Left renal cortex interstitium (tissue), 4 donors: ENCODE results near the gene NDRG3. TPM values are rescaled to one million over a fixed set of nuclear protein-coding genes. Genes with fewer than 3 reads are reported as not detected.

Experiments used
- DNase-seq, 4 donors: peaks; one replicate each; pipeline ENCODE4 v3.0.0-alpha.2; 2013; ENCODE audit warnings: low read depth in 4 of 4, low spot score in 2 of 4, missing footprints in 1 of 4
- polyA plus RNA-seq, 4 donors: library from polyadenylated mRNA; unstranded; fragments of 120-200 nt; gene quantifications; one replicate each; pipeline ENCODE4 v1.2.1, GENCODE V29; 2013; ENCODE audit not compliant: insufficient read length in 4 of 4

Gene NDRG3
- 10 to 100 TPM; 30.1 to 34.5 (median 32.8) TPM for polyA plus RNA-seq

DNA sequence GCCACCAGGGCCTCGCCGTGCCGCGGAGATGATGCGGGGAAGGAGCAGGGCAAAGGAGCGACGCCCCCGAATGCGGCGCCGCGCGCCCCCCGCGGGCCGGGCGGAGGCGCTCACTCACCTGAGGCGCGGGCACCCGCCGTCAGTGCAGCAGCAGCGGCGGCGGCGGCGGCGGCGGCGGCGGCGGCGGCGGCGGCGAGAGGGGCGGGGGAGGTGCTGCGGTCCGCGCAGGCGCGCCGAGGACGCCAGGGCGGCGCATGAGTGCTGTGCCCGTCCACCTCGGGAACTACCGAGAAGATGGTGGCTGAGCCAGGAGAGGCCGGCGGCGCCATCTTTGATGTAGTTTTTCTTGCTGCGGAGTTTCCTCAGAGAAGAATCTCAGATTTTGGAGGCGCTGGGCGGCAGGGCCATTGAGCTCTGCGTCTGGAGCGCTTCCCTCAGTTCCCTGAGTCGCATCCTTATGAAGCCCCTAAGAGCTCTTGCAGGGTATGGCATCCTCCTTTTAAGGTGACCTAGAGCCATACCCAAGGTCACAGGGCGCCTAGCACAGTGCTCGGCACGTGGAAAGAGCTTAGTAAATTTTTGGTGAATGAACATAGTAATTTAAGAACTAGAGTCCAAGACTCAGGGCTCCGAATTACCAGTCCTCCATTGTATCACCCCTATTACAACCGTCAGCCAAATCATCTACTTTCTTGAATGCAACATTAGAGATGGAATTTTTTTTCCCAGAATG, at the start of gene NDRG3:
Gene NDRG3 (minus strand): TSS at position 164 of the 733 bp plus-strand sequence. CDS start 24,355 bp downstream, outside the sequence.
- peak in 3 of 4 donors; percentile 79 to 88 (median 87) for DNase-seq

DNA sequence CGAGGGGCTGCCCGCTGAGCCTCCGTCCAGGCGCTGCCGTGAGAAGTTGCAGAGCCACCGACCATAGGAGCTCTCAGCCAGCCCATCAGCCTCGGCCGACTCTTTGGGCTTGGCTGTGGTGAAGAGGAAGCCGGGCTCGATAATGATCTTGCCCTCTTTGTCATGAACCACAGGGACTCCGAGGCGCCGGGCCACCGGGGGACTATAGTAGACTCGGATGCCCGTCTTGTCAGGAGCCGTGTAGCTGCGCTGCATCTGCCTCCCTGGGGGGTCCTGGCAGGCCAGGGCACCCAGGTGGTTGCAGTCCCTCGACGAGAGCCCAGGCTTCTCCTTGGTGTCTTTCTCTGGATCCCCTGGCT, 48.2 kb upstream of the NDRG3 start:
- no peak for DNase-seq

DNA sequence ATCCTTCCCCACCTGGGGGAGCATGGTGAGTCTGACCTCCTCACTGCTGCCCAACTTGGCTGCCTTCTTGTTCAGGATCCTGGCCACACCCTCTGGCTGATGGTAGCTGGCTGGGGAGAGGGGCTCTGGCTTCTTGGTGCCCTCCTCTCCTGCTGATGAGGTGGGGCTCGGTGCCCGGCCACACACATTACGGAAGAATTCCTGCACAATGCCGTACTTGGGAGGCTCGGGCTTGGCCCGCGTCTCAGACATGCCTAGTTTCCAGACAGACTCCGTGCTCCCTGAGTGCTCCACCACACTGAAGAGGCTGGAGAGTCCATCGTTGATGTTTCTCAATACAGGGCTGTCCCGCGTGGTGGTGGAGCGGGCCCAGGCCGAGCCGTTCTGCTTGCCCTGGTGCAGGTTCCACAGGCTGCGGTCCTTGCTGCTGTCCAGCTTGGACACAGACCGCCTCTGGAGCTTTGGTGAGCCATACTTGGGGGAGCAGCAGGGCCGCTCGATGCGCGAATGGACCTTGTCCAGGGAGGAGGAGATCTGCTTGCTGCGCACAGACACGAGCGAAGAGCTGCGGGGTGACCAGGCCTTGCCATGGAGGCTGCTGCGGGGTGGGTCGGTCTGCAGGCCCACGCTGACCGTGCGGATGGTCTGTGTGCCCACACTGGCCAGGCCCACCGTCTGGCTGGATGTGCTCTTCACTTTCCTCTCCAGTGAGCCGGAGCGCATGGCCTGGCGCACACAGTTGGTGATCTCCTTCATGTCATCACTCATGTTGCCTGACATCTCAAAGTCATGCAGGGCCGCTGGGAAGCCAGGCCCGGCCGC, 47.6 kb upstream of the NDRG3 start:
- no peak for DNase-seq

DNA sequence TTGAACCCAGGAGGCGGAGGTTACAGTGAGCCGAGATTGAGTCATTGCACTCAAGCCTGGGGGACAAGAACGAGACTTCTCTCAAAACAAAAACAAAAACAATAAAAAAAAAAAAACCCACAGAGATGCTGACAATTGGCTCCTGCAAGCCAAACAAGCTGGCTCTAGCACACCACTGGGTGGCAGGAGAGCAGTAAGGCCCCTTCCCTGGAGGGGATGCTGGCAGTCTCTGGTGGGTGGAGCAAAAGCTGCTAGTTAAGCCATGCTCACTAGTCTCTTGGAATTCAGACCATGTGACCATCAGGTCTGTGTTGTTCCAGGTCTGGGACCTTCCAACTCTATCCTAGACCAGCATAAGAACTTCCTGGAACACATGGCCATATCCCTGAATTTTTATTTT, 46.5 kb upstream of the NDRG3 start:
- peak in 3 of 4 donors; percentile 6 to 63 (median 50) for DNase-seq

DNA sequence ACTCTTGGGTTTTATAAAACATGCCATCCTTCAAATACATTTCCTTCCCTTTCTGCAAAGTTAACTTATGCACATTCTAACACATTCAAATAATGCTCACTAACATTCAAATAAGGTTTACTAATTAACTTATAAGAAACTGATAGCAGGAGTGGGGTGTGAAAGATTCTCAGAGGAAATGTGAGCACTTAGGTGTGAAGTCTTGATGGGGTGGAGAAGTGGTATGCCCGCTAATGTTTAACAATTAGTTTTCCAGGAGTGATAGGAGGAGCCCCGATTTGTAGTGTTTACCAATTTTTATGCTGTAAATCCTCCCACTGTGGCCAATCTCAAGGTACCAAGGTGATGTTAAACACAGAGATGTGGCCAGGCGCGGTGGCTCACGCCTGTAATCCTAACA, 46.0 kb upstream of the NDRG3 start:
- no peak for DNase-seq

DNA sequence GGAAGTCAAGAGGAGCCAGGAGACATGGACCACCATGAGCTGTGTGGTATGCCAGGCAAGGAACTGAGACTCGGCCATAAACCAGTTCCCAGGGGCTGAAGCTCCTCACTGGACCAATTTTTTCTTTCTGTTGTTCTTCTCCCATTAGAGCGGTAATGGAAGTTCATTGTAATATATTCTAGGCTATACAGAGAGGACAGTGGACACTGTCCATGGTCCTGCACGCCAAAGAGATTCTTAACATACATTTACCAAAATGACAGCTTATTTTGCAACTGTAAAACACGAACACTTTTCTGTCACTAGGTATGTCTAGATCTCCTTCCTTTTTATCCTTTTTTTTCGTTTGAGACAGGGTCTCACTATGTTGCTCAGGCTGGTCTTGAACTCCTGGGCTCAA, 40.8 kb upstream of the NDRG3 start:
- DNase-seq = no peak

DNA sequence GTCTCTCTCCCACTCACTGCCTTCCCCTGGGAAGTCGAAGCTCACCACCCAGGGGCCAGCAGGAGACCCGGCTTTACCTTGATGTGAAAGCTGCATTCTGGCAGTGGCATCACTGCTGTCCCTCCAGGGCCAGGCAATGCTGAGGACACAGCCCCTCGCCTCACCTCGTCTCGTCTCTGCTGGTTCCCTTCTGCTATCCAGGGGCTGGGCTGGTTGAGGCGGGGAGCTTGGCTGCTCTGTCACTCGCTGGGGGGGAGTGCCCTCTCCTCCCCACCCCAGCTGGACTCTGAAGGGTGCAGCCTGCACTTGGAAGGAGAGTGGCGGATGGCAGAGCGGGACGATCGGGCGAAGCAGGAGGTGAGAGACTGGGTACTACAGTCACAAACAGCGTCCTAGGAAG, 40.4 kb upstream of the NDRG3 start:
- no peak for DNase-seq

DNA sequence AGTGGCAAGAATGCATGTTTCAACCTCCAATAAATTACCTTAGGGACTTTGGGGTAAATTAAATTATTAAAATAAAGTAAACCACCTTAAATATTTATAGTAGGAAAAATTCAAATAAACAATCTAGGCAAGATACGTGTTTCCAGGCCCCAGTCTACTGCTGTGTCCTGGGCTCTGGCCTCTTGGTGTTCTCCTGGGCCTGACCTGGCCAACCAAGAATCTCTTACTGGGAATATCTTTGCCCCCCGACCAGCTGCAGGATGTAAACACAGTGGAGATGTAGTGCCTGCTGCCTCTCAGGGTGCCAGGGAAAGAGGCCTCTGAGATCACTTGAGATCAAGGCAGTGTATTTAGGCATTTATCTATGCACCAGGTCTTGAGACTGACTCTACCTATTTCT, 39.4 kb upstream of the NDRG3 start:
- DNase-seq = no peak

DNA sequence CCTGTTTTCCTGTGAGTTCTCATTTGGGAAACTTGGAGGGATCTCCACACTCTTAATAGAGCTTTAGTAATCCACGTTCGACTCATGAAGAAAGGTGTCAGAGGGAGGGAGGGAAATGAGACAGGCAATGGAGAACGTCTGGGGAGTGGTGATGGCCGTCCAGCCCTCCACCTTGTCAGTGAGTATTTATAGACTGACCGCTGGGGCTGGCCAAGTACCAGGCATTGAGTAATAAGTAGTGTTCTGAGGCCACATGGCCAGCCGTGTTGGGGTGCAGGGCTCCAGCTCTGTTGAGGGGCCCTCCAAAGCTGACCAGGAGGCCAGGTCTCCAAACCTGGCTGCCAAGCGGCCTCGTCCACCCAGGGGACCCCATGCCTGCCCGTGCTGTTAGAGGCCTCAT, 39.0 kb upstream of the NDRG3 start:
- DNase-seq = no peak

DNA sequence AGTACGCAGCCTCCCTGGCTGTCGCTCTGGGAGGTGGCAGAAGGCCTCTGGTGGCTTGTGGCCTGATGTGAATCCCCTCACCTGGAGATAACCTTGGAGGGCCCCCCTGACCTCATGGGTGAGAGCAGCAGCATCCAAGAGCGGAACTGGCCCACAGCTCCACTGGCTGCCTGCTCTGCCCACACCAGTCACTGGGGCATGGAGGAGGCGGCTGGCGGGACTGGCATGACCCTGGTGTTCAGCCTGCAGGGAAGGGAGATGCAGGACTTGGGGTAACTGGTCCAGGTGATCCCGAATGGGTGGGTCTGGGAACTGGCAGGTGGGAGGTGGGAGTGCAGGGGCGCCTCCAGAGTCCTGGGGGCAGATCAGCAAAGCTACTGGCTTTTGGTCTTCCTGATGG, 38.2 kb upstream of the NDRG3 start:
- DNase-seq = no peak

DNA sequence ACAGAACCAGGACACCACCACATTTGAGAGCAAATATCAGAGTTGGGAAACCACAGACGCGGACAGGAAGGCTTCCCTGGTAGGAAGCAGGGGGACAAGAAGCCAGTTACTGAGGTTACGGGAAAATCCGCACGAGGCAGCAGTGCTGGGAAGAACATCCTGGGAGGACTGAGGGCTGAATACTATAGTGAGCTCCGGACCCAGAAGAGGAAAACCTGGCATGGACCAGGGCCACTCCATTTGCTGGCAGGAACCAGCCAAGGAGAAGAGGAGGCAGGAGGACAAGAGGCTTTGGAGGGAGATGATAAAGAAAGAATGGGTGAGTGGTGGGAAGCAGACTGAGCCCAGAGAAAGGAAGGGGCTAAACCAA, 33.8 kb upstream of the NDRG3 start:
- DNase-seq = no peak

DNA sequence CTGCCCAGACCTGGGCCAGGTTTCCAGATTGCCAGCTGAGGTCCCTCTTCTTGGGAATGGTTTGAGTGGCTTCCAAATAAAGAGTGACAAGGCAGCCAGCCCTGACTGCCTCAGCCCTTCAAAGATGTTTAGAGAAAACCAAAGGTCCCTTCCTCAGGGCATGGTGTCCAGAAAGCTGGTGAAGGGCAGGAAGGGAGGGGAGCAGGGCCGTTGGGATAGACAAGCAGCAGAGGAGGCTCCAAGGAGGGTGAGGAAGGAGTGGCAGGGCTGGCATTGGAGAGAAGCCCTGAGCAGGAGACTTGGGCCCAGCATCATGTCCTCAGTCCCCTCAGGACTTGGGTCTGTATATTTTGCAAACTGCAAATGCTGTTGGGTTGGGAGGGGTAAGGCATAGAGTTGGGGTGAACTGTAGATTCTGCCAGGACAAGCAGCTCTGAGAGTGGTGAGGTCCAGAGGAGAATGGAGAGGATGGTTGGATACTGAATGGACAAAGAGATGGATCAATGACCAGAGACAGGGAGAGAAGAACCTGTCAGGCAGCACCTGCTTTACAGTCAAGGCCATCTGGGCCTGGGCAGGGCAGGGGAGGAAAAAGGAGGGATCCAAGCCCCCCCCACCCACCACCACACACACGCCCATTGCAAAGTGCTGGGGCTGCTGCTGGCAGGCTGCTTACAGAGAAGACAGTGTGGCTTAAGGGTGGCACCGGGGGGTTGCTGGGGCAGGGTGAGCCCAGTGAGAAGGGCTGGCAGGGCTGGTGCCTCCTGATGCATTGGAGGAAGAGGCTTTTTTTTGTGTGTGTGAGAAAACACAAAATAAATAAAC, 33.2 kb upstream of the NDRG3 start:
- no peak for DNase-seq

DNA sequence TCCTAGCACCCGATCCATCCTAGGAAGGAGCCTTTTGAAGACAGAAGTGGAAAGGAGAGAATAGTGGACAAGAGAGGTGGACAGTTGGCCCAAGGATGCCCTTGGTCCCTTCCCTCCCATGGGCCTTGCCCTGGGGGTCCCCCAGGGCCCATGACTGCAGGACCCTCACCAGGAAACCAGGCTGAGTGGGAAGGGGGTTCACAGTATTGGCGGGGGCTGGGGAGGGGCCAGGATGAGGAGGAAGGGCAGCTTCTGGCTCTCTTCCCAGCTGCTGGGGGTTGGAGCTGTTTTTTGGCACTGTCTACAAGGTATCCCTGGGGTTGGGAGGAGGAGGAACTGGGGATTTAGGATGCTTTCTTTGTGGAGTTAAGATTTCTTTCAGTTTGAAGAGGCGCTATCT, 31.7 kb upstream of the NDRG3 start:
- DNase-seq = no peak

DNA sequence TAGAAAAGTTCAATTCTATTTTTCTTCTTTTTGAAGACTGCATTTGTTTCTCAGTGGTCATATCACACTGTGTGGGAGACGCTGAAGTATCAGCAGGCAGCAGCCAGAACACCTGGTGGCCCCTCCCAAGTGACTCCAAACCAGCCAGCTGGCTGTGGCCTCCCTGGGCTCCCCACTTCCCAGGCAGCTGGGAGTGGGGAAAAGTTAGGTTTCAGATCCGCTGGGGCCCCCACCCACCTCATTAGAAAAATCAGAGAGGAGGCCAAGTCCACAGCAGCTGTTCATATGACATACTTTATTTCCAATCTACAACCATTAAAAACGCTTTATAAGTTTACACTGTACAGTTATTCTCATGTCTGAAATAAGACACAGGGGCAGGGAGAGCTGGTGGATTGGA, 31.3 kb upstream of the NDRG3 start:
- no peak for DNase-seq

DNA sequence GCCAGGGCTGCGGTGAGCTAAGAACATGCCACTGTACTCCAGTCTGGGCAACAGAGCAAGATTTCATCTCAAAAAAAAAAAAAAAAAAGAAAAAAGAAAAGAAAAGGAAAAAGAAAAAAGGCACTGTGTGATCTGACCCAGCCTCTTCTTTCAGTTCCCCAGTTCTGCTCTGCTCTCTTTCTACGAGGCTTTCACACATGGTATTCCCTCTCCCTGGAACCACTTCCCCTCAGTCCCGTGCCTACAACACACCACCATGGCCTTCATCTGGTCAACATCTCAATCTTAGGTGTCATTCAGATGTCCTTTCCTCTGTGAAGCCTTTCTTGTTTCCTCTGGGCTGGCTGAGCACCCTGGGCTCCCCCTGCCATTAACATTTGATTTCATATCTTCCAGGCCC, 29.9 kb upstream of the NDRG3 start:
- no peak for DNase-seq

DNA sequence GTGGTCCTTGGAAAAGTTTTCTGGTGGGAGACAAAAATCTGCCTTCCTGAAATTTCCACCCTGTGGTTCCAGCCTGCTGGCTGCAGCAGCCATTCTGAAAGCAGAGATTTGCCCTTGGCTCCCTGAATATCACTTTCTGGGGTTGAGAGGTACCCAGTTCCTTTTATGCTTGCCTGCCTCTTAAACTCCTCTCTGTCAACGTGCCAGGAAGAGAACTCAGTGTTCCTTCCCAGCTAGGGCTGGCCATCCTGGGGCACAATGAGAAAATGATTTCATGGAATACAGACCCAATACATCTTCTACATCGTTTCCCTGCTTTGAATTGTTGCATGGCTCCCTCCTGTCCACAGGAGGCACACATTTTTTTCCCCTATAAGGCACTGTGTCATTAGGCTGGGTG, 29.3 kb upstream of the NDRG3 start:
- no peak for DNase-seq

DNA sequence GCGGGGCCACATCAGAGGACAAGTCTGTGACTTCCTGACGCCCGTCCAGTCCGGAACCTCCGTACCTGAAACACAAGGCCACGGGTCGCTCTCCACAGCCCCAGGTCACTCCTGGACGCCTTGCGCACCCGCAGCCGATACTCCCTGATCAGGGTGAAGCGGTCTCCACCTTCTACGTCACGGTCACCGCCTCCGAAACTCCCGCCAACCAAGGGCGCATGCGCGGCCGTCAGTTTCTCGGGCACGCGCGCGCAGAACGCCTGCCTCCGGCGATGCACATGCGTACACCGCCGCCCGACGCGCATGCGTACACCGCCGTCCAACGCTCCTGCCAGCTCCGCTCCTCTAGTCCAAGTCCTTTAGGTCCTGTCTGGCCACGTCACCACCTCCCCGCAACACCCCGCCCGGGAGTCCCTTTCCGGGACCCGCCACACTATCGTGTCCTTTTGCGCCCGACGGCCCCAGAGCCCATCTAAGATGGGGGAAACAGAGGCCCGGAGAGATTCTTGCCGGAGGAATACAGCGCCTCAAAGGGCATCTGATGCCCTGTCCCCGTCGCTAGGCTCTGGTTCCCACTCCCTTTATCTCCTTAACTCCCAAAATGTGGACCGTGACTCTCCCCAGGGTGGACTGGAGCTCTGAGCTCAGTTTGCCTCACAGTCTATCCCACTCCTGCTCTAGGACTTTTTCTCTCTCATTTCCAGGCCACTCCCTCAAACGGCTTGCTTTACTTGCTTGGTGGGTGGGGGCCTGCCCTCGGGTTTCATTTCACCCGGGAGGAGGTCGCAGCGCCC, 27.9 kb upstream of the NDRG3 start, which contains the start of gene DSN1:
Gene DSN1 (minus strand): TSS at position 167 of the 794 bp plus-strand sequence. CDS start 2,305 bp downstream, outside the sequence.
- DNase-seq = peak; percentile 91 to 94 (median 92)

DNA sequence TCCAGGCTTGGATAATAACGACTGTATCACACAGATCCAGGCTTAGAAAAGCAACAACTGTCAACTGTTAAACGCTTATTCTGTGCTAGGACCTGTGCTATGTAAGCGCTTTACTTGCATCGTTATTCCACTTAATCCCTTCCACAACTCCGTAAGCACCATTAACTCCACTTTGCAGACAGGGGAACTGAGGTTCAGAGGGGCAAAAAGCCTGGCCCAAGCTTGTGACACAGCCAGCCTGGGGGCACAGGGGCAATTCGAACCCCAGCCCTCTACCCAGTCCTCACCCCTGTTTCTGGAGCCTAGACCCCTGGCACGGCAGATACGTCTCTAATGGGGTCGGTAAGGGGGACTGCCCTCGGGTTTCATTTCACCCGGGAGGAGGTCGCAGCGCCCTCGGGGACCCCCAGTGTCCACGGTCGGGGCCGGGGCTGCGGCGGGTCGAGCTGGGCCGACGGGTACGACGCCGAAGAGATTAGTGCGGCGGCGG, 27.3 kb upstream of the NDRG3 start:
- peak in 1 of 4 donors; percentile 3 for DNase-seq

DNA sequence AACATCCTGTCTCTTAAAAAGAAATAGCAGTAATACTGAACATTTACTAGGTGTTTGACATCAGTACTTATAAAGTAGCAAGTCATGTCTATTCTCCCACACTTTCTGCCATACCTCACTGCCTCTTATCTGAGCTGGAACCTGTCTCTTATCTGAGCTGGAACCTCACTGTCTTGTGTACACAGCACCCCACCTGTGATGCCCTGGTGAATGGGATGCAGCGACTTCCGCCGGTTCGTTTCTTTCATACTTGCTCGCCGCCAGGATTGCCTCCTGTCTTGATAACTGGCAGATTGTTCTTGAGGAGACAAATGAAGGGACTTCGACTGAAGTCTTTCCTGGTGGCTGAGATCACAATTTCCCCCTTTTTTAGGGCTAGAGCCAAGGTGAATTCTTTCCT, 24.8 kb upstream of the NDRG3 start:
- no peak for DNase-seq

DNA sequence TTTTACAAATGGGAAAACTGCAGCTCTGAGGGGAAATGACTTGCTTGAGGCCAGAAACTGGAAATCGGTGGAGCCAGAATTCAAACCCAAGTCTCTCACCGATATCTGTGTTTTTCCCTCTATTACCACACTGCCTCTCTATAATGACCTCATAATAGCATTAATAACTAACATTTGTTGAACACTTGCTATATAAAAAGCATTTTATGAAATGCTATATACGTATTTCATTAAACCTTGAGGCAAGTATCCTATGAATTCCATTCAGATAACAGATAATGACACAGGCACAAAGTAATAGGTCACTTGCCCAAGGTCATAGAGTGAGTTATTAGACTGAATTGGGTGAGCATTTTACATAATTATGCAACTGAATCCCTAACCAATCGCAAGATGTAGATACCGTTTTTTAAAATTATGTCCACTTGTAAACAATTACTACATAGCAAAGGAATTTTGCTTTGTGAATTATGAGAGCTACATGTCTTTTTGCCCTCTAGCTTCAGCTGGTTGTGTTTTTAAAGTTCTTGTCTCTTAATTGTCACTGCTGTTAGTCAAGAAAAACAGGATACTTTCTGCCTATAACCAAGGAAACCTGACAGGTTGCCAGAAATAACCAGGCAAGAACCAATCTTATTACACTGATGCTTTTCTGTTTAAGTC, 23.0 kb upstream of the NDRG3 start:
- DNase-seq = no peak
